ENCODE data around the gene ANKRD10. TPM values are rescaled to one million over a fixed set of nuclear protein-coding genes. Genes with fewer than 3 reads are reported as not detected.

Gene ANKRD10
- total RNA-seq (139 TPM), polyA plus RNA-seq (10 to 100 TPM; 66.5 to 82.9 (median 74.9) TPM)

GRCh38 chr13:110915057-110915873, at the start of gene ANKRD10:
TSS of gene ANKRD10 (minus strand) at chr13:110915069. CDS start at chr13:110914934, 135 bp downstream.
- peak within 1 kb of the TSS; percentile 90 for H3K27ac ChIP-seq (ENCODE audit: insufficient read depth, low read length, poor library complexity, severe bottlenecking)
- H3K36me3 ChIP-seq (ENCODE audit: control insufficient read depth, insufficient read depth, low read length), result peaks cover 2% of the 10 kb centered on the region
- peak within 1 kb of the TSS; percentile 96 for H3K4me3 ChIP-seq (ENCODE audit: low read depth, low read length)
- no peaks in the 10 kb centered on the region for H3K9me3 ChIP-seq (ENCODE audit: control insufficient read depth in 2 of 2, low read length in 2 of 2)
- peaks cover 39% of the 10 kb centered on the region for H3K4me1 ChIP-seq (ENCODE audit: control insufficient read depth, insufficient read depth, low read length, poor library complexity, severe bottlenecking)
- DNase-seq (peak; percentile 91 to 96 (median 91)), ATAC-seq (ENCODE audit: low read depth in 2 of 2) (peak; percentile 75 to 77)
- no peaks in the 10 kb centered on the region for H3K27me3 ChIP-seq (ENCODE audit: control insufficient read depth, insufficient read depth, low read length)
- Mint-ChIP-seq H3K27me3 (peaks cover under 1% of the 10 kb centered on the region), H3K9me3 (no peaks in the 10 kb centered on the region), H3K4me3 (peak within 1 kb of the TSS; percentile 90 to 98 (median 94)), H3K27ac (peak within 1 kb of the TSS; percentile 89 to 96 (median 95)), H3K36me3 (no peaks in the 10 kb centered on the region), H3K4me1 (peaks cover 38 to 50% (median 43%) of the 10 kb centered on the region in 4 donors)

- ATAC-seq (ENCODE audit: low read depth in 2 of 2), result no peak
- peak overlapping the region in 1 of 3 donors; percentile 69 for H3K27ac Mint-ChIP-seq
- peak in 1 of 3 donors; percentile 15 for DNase-seq
- peaks cover 3 to 39% (median 18%) of the 10 kb centered on the region in 7 donors for H3K9me3 Mint-ChIP-seq
- H3K4me1 Mint-ChIP-seq, result peaks cover 0 to 11% (median 4%) of the 10 kb centered on the region in 4 donors
- H3K4me3 ChIP-seq (ENCODE audit: low read depth, low read length), result no peak overlapping the region
- no peaks in the 10 kb centered on the region for H3K27me3 Mint-ChIP-seq
- H3K36me3 ChIP-seq (ENCODE audit: control insufficient read depth, insufficient read depth, low read length), result no peaks in the 10 kb centered on the region
- peaks cover 6% of the 10 kb centered on the region for H3K36me3 Mint-ChIP-seq
- H3K4me1 ChIP-seq (ENCODE audit: control insufficient read depth, insufficient read depth, low read length, poor library complexity, severe bottlenecking), result no peaks in the 10 kb centered on the region
- no peak overlapping the region for H3K4me3 Mint-ChIP-seq
- peaks cover 10 to 22% of the 10 kb centered on the region in 2 experiments for H3K9me3 ChIP-seq (ENCODE audit: control insufficient read depth in 2 of 2, low read length in 2 of 2)
- H3K27me3 ChIP-seq (ENCODE audit: control insufficient read depth, insufficient read depth, low read length), result no peaks in the 10 kb centered on the region
- no peak overlapping the region for H3K27ac ChIP-seq (ENCODE audit: insufficient read depth, low read length, poor library complexity, severe bottlenecking)
Measured at GRCh38 chr13:110964229-110965037, 49.6 kb upstream of the ANKRD10 start.

- no peaks in the 10 kb centered on the region for H3K27me3 Mint-ChIP-seq
- peaks cover 3 to 39% (median 18%) of the 10 kb centered on the region in 7 donors for H3K9me3 Mint-ChIP-seq
- no peak overlapping the region for H3K4me3 ChIP-seq (ENCODE audit: low read depth, low read length)
- H3K9me3 ChIP-seq (ENCODE audit: control insufficient read depth in 2 of 2, low read length in 2 of 2), result peaks cover 10 to 22% of the 10 kb centered on the region in 2 experiments
- ATAC-seq (ENCODE audit: low read depth in 2 of 2), result no peak
- no peak overlapping the region for H3K27ac ChIP-seq (ENCODE audit: insufficient read depth, low read length, poor library complexity, severe bottlenecking)
- no peaks in the 10 kb centered on the region for H3K27me3 ChIP-seq (ENCODE audit: control insufficient read depth, insufficient read depth, low read length)
- peak overlapping the region in 1 of 3 donors; percentile 14 for H3K27ac Mint-ChIP-seq
- H3K4me1 ChIP-seq (ENCODE audit: control insufficient read depth, insufficient read depth, low read length, poor library complexity, severe bottlenecking), result no peaks in the 10 kb centered on the region
- H3K36me3 Mint-ChIP-seq, result peaks cover 6% of the 10 kb centered on the region
- no peak overlapping the region for H3K4me3 Mint-ChIP-seq
- H3K4me1 Mint-ChIP-seq, result peaks cover 0 to 11% (median 4%) of the 10 kb centered on the region in 4 donors
- no peaks in the 10 kb centered on the region for H3K36me3 ChIP-seq (ENCODE audit: control insufficient read depth, insufficient read depth, low read length)
- DNase-seq, result no peak
Measured at GRCh38 chr13:110963554-110963970, 48.7 kb upstream of the ANKRD10 start.

- H3K27me3 ChIP-seq (ENCODE audit: control insufficient read depth, insufficient read depth, low read length), result no peaks in the 10 kb centered on the region
- peaks cover 6% of the 10 kb centered on the region for H3K36me3 Mint-ChIP-seq
- H3K4me1 Mint-ChIP-seq, result peaks cover 0 to 11% (median 4%) of the 10 kb centered on the region in 4 donors
- no peak overlapping the region for H3K27ac Mint-ChIP-seq
- no peaks in the 10 kb centered on the region for H3K4me1 ChIP-seq (ENCODE audit: control insufficient read depth, insufficient read depth, low read length, poor library complexity, severe bottlenecking)
- H3K4me3 ChIP-seq (ENCODE audit: low read depth, low read length), result no peak overlapping the region
- peaks cover 10 to 22% of the 10 kb centered on the region in 2 experiments for H3K9me3 ChIP-seq (ENCODE audit: control insufficient read depth in 2 of 2, low read length in 2 of 2)
- no peak overlapping the region for H3K4me3 Mint-ChIP-seq
- peaks cover 3 to 38% (median 18%) of the 10 kb centered on the region in 7 donors for H3K9me3 Mint-ChIP-seq
- no peaks in the 10 kb centered on the region for H3K36me3 ChIP-seq (ENCODE audit: control insufficient read depth, insufficient read depth, low read length)
- ATAC-seq (ENCODE audit: low read depth in 2 of 2) (no peak), DNase-seq (no peak)
- H3K27ac ChIP-seq (ENCODE audit: insufficient read depth, low read length, poor library complexity, severe bottlenecking), result no peak overlapping the region
- H3K27me3 Mint-ChIP-seq, result no peaks in the 10 kb centered on the region
Measured at GRCh38 chr13:110961959-110962358, 47.1 kb upstream of the ANKRD10 start.

- H3K9me3 Mint-ChIP-seq, result peaks cover 2 to 26% (median 10%) of the 10 kb centered on the region in 7 donors
Measured at GRCh38 chr13:110960204-110960603, 45.3 kb upstream of the ANKRD10 start.

GRCh38 chr13:110957931-110958330, 43.1 kb upstream of the ANKRD10 start:
- Histone ChIP-seq H3K27ac (ENCODE audit: insufficient read depth, low read length, poor library complexity, severe bottlenecking) (no peak overlapping the region), H3K4me1 (ENCODE audit: control insufficient read depth, insufficient read depth, low read length, poor library complexity, severe bottlenecking) (no peaks in the 10 kb centered on the region), H3K27me3 (ENCODE audit: control insufficient read depth, insufficient read depth, low read length) (no peaks in the 10 kb centered on the region), H3K9me3 (ENCODE audit: control insufficient read depth in 2 of 2, low read length in 2 of 2) (peaks cover 2 to 11% of the 10 kb centered on the region in 2 experiments), H3K36me3 (ENCODE audit: control insufficient read depth, insufficient read depth, low read length) (no peaks in the 10 kb centered on the region), H3K4me3 (ENCODE audit: low read depth, low read length) (no peak overlapping the region)
- Mint-ChIP-seq H3K9me3 (peaks cover 0 to 14% (median 2%) of the 10 kb centered on the region in 7 donors), H3K4me1 (no peaks in the 10 kb centered on the region), H3K4me3 (no peak overlapping the region), H3K27me3 (no peaks in the 10 kb centered on the region), H3K36me3 (no peaks in the 10 kb centered on the region), H3K27ac (no peak overlapping the region)
- no peak for ATAC-seq (ENCODE audit: low read depth in 2 of 2)
- DNase-seq, result no peak

More at GRCh38 chr13:110960204-110960603, 45.3 kb upstream of the ANKRD10 start:
- H3K4me1 Mint-ChIP-seq, result peaks cover 0 to 8% (median 3%) of the 10 kb centered on the region in 4 donors
- H3K27ac Mint-ChIP-seq, result no peak overlapping the region
- H3K4me1 ChIP-seq (ENCODE audit: control insufficient read depth, insufficient read depth, low read length, poor library complexity, severe bottlenecking), result no peaks in the 10 kb centered on the region
- H3K36me3 ChIP-seq (ENCODE audit: control insufficient read depth, insufficient read depth, low read length), result no peaks in the 10 kb centered on the region
- ATAC-seq (ENCODE audit: low read depth in 2 of 2) (no peak), DNase-seq (no peak)
- peaks cover 7 to 11% of the 10 kb centered on the region in 2 experiments for H3K9me3 ChIP-seq (ENCODE audit: control insufficient read depth in 2 of 2, low read length in 2 of 2)
- H3K27me3 ChIP-seq (ENCODE audit: control insufficient read depth, insufficient read depth, low read length), result no peaks in the 10 kb centered on the region
- H3K36me3 Mint-ChIP-seq, result peaks cover 4% of the 10 kb centered on the region
- H3K27me3 Mint-ChIP-seq, result no peaks in the 10 kb centered on the region
- no peak overlapping the region for H3K4me3 Mint-ChIP-seq
- H3K27ac ChIP-seq (ENCODE audit: insufficient read depth, low read length, poor library complexity, severe bottlenecking), result no peak overlapping the region
- H3K4me3 ChIP-seq (ENCODE audit: low read depth, low read length), result no peak overlapping the region

GRCh38 chr13:110957181-110957884, 42.5 kb upstream of the ANKRD10 start:
- Mint-ChIP-seq H3K9me3 (peaks cover 0 to 10% (median 2%) of the 10 kb centered on the region in 7 donors), H3K27ac (no peak overlapping the region), H3K4me1 (no peaks in the 10 kb centered on the region), H3K36me3 (no peaks in the 10 kb centered on the region), H3K4me3 (no peak overlapping the region), H3K27me3 (no peaks in the 10 kb centered on the region)
- no peaks in the 10 kb centered on the region for H3K36me3 ChIP-seq (ENCODE audit: control insufficient read depth, insufficient read depth, low read length)
- DNase-seq (no peak), ATAC-seq (ENCODE audit: low read depth in 2 of 2) (no peak)
- H3K4me1 ChIP-seq (ENCODE audit: control insufficient read depth, insufficient read depth, low read length, poor library complexity, severe bottlenecking), result no peaks in the 10 kb centered on the region
- H3K4me3 ChIP-seq (ENCODE audit: low read depth, low read length), result no peak overlapping the region
- peaks cover 2 to 11% of the 10 kb centered on the region in 2 experiments for H3K9me3 ChIP-seq (ENCODE audit: control insufficient read depth in 2 of 2, low read length in 2 of 2)
- no peaks in the 10 kb centered on the region for H3K27me3 ChIP-seq (ENCODE audit: control insufficient read depth, insufficient read depth, low read length)
- no peak overlapping the region for H3K27ac ChIP-seq (ENCODE audit: insufficient read depth, low read length, poor library complexity, severe bottlenecking)

Measured in CD4-positive, CD25-positive, alpha-beta regulatory T cell (primary cell).